IMR-90 (cell line): ENCODE results near the gene RAPGEF2. TPM values are rescaled to one million over a fixed set of nuclear protein-coding genes. Genes with fewer than 3 reads are reported as not detected.

Experiments
- ATAC-seq: fragments of 200-7000 bp; cut with Tn5 transposase; 2 replicates; pipeline ENCODE4 v1.9.1; 2020; ENCODE audit warnings: low read depth, mild to moderate bottlenecking, moderate library complexity
- BruUV-seq: library from RNA; stranded (reverse); fragments of 400-500 nt; replicated peaks from 2 replicates; lab custom pipeline; 2021; lab: Mats Ljungman, UMichigan
- CTCF ChIA-PET: fragments of 300-600 bp; formaldehyde crosslinking; extraction: SDS; loops from one replicate; lab custom pipeline; 2021; ENCODE audit warnings: antibody characterized with exemption; lab: Yijun Ruan, JAX
- POLR2A ChIA-PET: fragments of 300-600 bp; sonication (Branson Sonifier 250); formaldehyde crosslinking; loops from one replicate; lab custom pipeline; 2022; ENCODE audit warnings: antibody characterized with exemption; ENCODE audit not compliant: unreplicated experiment; lab: Charles Lee
- DNase-seq: peaks from one replicate; pipeline ENCODE4 v3.0.0; 2013
- H2AFZ ChIP-seq: replicated peaks from 2 replicates; pipeline ENCODE3; 2013; ENCODE audit warnings: low read length, mild to moderate bottlenecking; ENCODE audit not compliant: poor library complexity
- H2AK5ac ChIP-seq: 2 replicates; pipeline ENCODE4 v1.6.1; 2013; ENCODE audit warnings: low read depth, low read length, inconsistent platforms
- H2AK9ac ChIP-seq: replicated peaks from 2 replicates; pipeline ENCODE3; 2013; ENCODE audit warnings: mild to moderate bottlenecking, low read depth, low read length, moderate library complexity; ENCODE audit not compliant: poor library complexity
- H2BK120ac ChIP-seq: 2 replicates; pipeline ENCODE4 v1.6.1; 2013; ENCODE audit warnings: low read depth, low read length, inconsistent platforms
- H2BK15ac ChIP-seq: 3 replicates; pipeline ENCODE4 v1.6.1; 2013; ENCODE audit warnings: low read depth, low read length, inconsistent platforms
- H2BK20ac ChIP-seq: 2 replicates; pipeline ENCODE4 v1.6.1; 2013; ENCODE audit warnings: low read depth, mild to moderate bottlenecking, inconsistent platforms, low read length, moderate library complexity
- H2BK5ac ChIP-seq: 2 replicates; pipeline ENCODE4 v1.6.1; 2013; ENCODE audit warnings: mild to moderate bottlenecking, low read depth, low read length, inconsistent platforms; ENCODE audit not compliant: poor library complexity, severe bottlenecking
- H3K14ac ChIP-seq: replicated peaks from 2 replicates; pipeline ENCODE4 v1.6.1; 2013; ENCODE audit warnings: low read depth, low read length, inconsistent platforms
- H3K18ac ChIP-seq: 2 replicates; pipeline ENCODE4 v1.6.1; 2013; ENCODE audit warnings: low read depth, low read length, control low read depth
- H3K23ac ChIP-seq: 2 replicates; pipeline ENCODE4 v1.6.1; 2013; ENCODE audit warnings: low read depth, low read length, inconsistent platforms
- H3K27ac ChIP-seq: 2 replicates; pipeline ENCODE4 v1.5.1; 2013; ENCODE audit warnings: mild to moderate bottlenecking, control low read depth, low read length; ENCODE audit not compliant: insufficient read depth
- H3K27me3 ChIP-seq: 2 replicates; pipeline ENCODE4 v1.6.1; 2013; ENCODE audit warnings: low read length; ENCODE audit not compliant: control insufficient read depth, insufficient read depth
- H3K36me3 ChIP-seq: 2 replicates; pipeline ENCODE4 v1.6.1; 2013; ENCODE audit warnings: low read length, mixed read lengths; ENCODE audit not compliant: control insufficient read depth, insufficient read depth
- H3K4ac ChIP-seq: 2 replicates; pipeline ENCODE4 v1.6.1; 2013; ENCODE audit warnings: low read depth, low read length, inconsistent platforms
- H3K4me1 ChIP-seq: 2 replicates; pipeline ENCODE4 v1.6.1; 2013; ENCODE audit warnings: low read length, mixed read lengths; ENCODE audit not compliant: control insufficient read depth, insufficient read depth
- H3K4me2 ChIP-seq: 2 replicates; pipeline ENCODE4 v1.6.1; 2013; ENCODE audit warnings: low read depth, mild to moderate bottlenecking, control low read depth, low read length, moderate library complexity
- H3K4me3 ChIP-seq: 2 replicates; pipeline ENCODE4 v1.5.1; 2013; ENCODE audit warnings: low read depth, mild to moderate bottlenecking, control low read depth, low read length, moderate library complexity; ENCODE audit not compliant: insufficient read depth
- H3K56ac ChIP-seq: 2 replicates; pipeline ENCODE4 v1.6.1; 2013; ENCODE audit warnings: low read length, inconsistent platforms; ENCODE audit not compliant: insufficient read depth; ENCODE audit errors: extremely low read depth
- H3K79me1 ChIP-seq, 2 experiments: 2 replicates each; pipeline ENCODE4 v1.6.1; 2013; ENCODE audit warnings: low read length in 2 of 2, inconsistent platforms in 1 of 2, low read depth in 1 of 2
- H3K9ac ChIP-seq: 2 replicates; pipeline ENCODE4 v1.6.1; 2013; ENCODE audit warnings: low read depth, low read length, control low read depth
- H3K9me1 ChIP-seq: 2 replicates; pipeline ENCODE4 v1.6.1; 2013; ENCODE audit warnings: low read length, inconsistent platforms; ENCODE audit not compliant: insufficient read depth
- H3K9me3 ChIP-seq: 2 replicates; pipeline ENCODE4 v1.6.1; 2013; ENCODE audit warnings: low read length; ENCODE audit not compliant: control insufficient read depth, insufficient read depth
- H4K20me1 ChIP-seq: 2 replicates; pipeline ENCODE4 v1.6.1; 2013; ENCODE audit warnings: low read length, inconsistent platforms; ENCODE audit not compliant: insufficient read depth
- H4K5ac ChIP-seq: 2 replicates; pipeline ENCODE4 v1.6.1; 2013; ENCODE audit warnings: mild to moderate bottlenecking, low read depth, low read length, control low read depth
- H4K8ac ChIP-seq, 2 experiments: 2 replicates each; pipeline ENCODE4 v1.6.1; 2013; ENCODE audit warnings: low read depth in 2 of 2, low read length in 2 of 2, control low read depth in 1 of 2, inconsistent platforms in 1 of 2
- H4K91ac ChIP-seq: 2 replicates; pipeline ENCODE4 v1.6.1; 2013; ENCODE audit warnings: low read depth, low read length, inconsistent platforms; ENCODE audit not compliant: insufficient read depth
- CEBPB ChIP-seq: IDR thresholded peaks from 2 replicates; pipeline ENCODE4 v1.6.1; 2012; ENCODE audit warnings: low read depth, low read length, improper control_type of control experiment
- RCOR1 ChIP-seq: IDR thresholded peaks from 2 replicates; pipeline ENCODE4 v1.6.1; 2012; ENCODE audit warnings: mild to moderate bottlenecking, low read length, improper control_type of control experiment; ENCODE audit not compliant: insufficient replicate concordance
- WGBS, 2 experiments: methylation state at CpG; one replicate each; pipeline versions ENCODE4 v1.1.5 to v1.1.7; 2013; ENCODE audit warnings: missing lambda C conversion rate in 2 of 2; ENCODE audit not compliant: insufficient read length in 1 of 2; ENCODE audit errors: extremely low coverage in 2 of 2; 5-methylcytosine and 5-hydroxymethylcytosine counted together
- dilution Hi-C: fragments of 300-500 bp; cut with HindIII; formaldehyde crosslinking; loops from one replicate; pipeline ENCODE4 v1.14.3; 2018; ENCODE audit warnings: low sequenced_read_pairs; ENCODE audit not compliant: unreplicated experiment
- in situ Hi-C: fragments of 300-500 bp; cut with MboI; formaldehyde crosslinking; loops from 3 replicates; pipeline ENCODE4 v1.14.3; 2019; ENCODE audit warnings: low sequenced_read_pairs, inconsistent platforms, mixed read lengths
- intact Hi-C: fragments of 100-400 bp; cut with micrococcal nuclease; formaldehyde crosslinking; loops from 2 replicates; pipeline ENCODE4 v1.10.0; 2022
- polyA plus RNA-seq, 3 experiments: library from polyadenylated mRNA; depleted of rRNA; stranded (reverse); fragments of >200 nt; gene quantifications; 2 replicates each; pipeline ENCODE4 v1.2.3, GENCODE V29; 2012; ENCODE audit warnings: low replicate concordance in 1 of 3
- total RNA-seq: library from RNA; depleted of rRNA; stranded (reverse); fragments of >200 nt; gene quantifications from 2 replicates; pipeline ENCODE4 v1.2.3, GENCODE V29; 2012

Gene RAPGEF2
- total and polyA plus RNA-seq, 2 of the 4 experiments (the other 2 are of a cell fraction), result 27.6 to 109 TPM

GRCh38 chr4:159216834-159217233 lies 114.0 kb downstream of the RAPGEF2 start:
- Histone ChIP-seq H3K9me3 (no peaks in the 10 kb centered on the region), H4K5ac (no peak overlapping the region), H3K79me1 (peaks cover 23 to 37% of the 10 kb centered on the region in 2 experiments), H3K27ac (no peak overlapping the region), H4K8ac (no peak overlapping the region), H3K4me3 (no peak overlapping the region), H2AK9ac (no peak overlapping the region), H3K14ac (no peak overlapping the region), H3K4ac (no peak overlapping the region), H2BK15ac (no peak overlapping the region), H3K9me1 (no peaks in the 10 kb centered on the region), H2AFZ (no peak overlapping the region), H3K4me2 (no peak overlapping the region), H2AK5ac (no peak overlapping the region), H3K36me3 (no peaks in the 10 kb centered on the region), H4K91ac (no peak overlapping the region), H3K9ac (no peak overlapping the region), H2BK20ac (no peak overlapping the region), H3K27me3 (no peaks in the 10 kb centered on the region), H2BK120ac (no peak overlapping the region), H3K4me1 (no peaks in the 10 kb centered on the region), H3K18ac (no peak overlapping the region), H2BK5ac (no peak overlapping the region), H3K23ac (no peak overlapping the region), H3K56ac (no peak overlapping the region), H4K20me1 (no peaks in the 10 kb centered on the region)
- in situ Hi-C loops (no loop called here), intact Hi-C loops (no loop called here), dilution Hi-C loops (no loop called here)
- ATAC-seq (no peak), DNase-seq (no peak)
- POLR2A ChIA-PET, result interaction anchor here (0.5 kb wide), 1 partner anchor 197 kb away, joined by 5 read pairs; no protein-coding TSS in a partner anchor
- no TSS peak for BruUV-seq
- 96 to 100% methylated on average over 1 to 4 of the region's 5 CpGs for WGBS, 2 experiments
- CTCF ChIA-PET, result no interaction called here
- TF ChIP-seq CEBPB, result no peak
- TF ChIP-seq RCOR1, result no peak
